ENCODE measurements around the gene KCNN3. TPM values are rescaled to one million over a fixed set of nuclear protein-coding genes. Genes with fewer than 3 reads are reported as not detected.

Gene KCNN3
- total RNA-seq, 1 donor: not detected

- DNase-seq (ENCODE audit: low read depth): no peak
- H3K4me3 ChIP-seq (ENCODE audit: low read depth, low read length): no peak overlapping the region
- no peak for TF ChIP-seq CTCF (IDR thresholded peaks at IDR 0.05; ENCODE audit: insufficient read depth, low read depth, low read length)
Measured at GRCh38 chr1:154775621-154776605, 94.2 kb downstream of the KCNN3 start.

GRCh38 chr1:154774175-154774855, 95.8 kb downstream of the KCNN3 start:
- DNase-seq (ENCODE audit: low read depth): no peak
- H3K4me3 ChIP-seq (ENCODE audit: low read depth, low read length): no peak overlapping the region
- TF ChIP-seq CTCF (IDR thresholded peaks at IDR 0.05; ENCODE audit: insufficient read depth, low read depth, low read length): no peak

GRCh38 chr1:154773551-154773950, 96.5 kb downstream of the KCNN3 start:
- TF ChIP-seq CTCF (IDR thresholded peaks at IDR 0.05; ENCODE audit: insufficient read depth, low read depth, low read length): no peak
- H3K4me3 ChIP-seq (ENCODE audit: low read depth, low read length): no peak overlapping the region
- DNase-seq (ENCODE audit: low read depth): no peak

- DNase-seq (ENCODE audit: low read depth): no peak
- TF ChIP-seq CTCF (IDR thresholded peaks at IDR 0.05; ENCODE audit: insufficient read depth, low read depth, low read length): no peak
- H3K4me3 ChIP-seq (ENCODE audit: low read depth, low read length): no peak overlapping the region
Measured at GRCh38 chr1:154772606-154773506, 97.2 kb downstream of the KCNN3 start.

GRCh38 chr1:154772056-154772455, 98.0 kb downstream of the KCNN3 start:
- H3K4me3 ChIP-seq (ENCODE audit: low read depth, low read length): no peak overlapping the region
- no peak for DNase-seq (ENCODE audit: low read depth)
- no peak for TF ChIP-seq CTCF (IDR thresholded peaks at IDR 0.05; ENCODE audit: insufficient read depth, low read depth, low read length)

- H3K4me3 ChIP-seq (ENCODE audit: low read depth, low read length): no peak overlapping the region
- no peak for DNase-seq (ENCODE audit: low read depth)
- no peak for TF ChIP-seq CTCF (IDR thresholded peaks at IDR 0.05; ENCODE audit: insufficient read depth, low read depth, low read length)
Measured at GRCh38 chr1:154770897-154771594, 99.0 kb downstream of the KCNN3 start.
